Measurements from ENCODE around the gene AP2M1. TPM values are rescaled to one million over a fixed set of nuclear protein-coding genes. Genes with fewer than 3 reads are reported as not detected.
A peak's percentile ranks its signal among the peaks of the same experiment; 100 is the strongest.

AP2M1 gene
- total and polyA plus RNA-seq, 2 of the 13 experiments (the other 11 are each of a cell fraction or from before 2014, with no cell fraction given) = 126 to 146 TPM

DNA sequence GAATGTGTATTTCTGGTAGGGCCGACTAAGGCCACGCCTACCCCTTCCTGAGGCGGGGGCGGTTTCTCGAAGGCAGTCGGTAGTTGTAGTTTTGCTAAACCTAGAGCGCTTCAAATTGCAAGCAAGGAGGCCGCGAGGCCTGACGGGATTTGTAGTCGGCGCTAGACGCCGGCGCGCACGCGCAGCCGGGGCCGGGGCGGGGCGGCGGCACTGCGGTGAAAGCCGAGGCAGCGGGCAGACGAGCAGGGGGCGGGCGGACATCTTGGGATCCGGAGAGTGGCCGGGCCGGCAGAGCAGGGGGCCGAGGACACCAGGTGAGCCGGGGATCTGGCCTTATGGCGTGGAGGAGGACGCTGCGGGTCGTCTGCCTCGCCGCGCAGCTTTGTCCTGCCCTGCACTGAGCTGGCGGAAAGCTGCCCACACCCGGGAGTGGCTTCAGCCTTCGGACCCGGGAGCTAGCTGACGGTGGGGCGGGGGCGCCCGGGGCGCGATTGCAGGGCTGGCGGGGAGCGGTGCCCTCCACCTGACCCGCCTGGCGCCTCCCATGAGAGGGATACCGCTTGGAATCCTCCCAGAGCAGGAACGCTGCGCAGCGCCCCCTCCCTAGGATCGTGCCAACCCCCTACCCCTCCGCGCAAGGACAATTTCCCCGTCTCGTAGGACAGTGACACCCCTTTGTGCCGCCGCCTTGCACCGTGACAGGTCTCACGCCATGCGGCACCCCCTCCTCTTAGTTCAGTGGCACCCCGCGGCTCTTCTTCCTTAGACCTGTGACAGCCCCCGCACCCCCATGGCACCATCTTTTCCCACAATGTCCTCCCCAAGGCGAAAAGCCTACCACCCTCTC lies at the start of gene AP2M1 (continued):
- TF ChIP-seq ZNF253 (CRISPR knock-in tag; IDR thresholded peaks at IDR 0.05; ENCODE audit: borderline replicate concordance) (no peak), CREM (IDR thresholded peaks at IDR 0.05) (peak; percentile 98), CREM (CRISPR knock-in tag; IDR thresholded peaks at IDR 0.05) (no peak), ZNF670 (CRISPR knock-in tag; IDR thresholded peaks at IDR 0.05; ENCODE audit: borderline replicate concordance) (no peak; the same call in 1 of the 2 replicates), NCOA2 (CRISPR knock-in tag; IDR thresholded peaks at IDR 0.05) (no peak), ONECUT2 (CRISPR knock-in tag; IDR thresholded peaks at IDR 0.05) (no peak), SOX13 (IDR thresholded peaks at IDR 0.05) (no peak), SOX13 (CRISPR knock-in tag; conservative IDR thresholded peaks at IDR 0.05 in 1 of 2, IDR thresholded peaks at IDR 0.05 in 1 of 2) (no peak; a peak in 1 of 4 replicates), NFE2 (CRISPR knock-in tag; IDR thresholded peaks at IDR 0.05) (no peak), ZNF766 (CRISPR knock-in tag; IDR thresholded peaks at IDR 0.05; ENCODE audit: borderline replicate concordance) (no peak), CEBPB (IDR thresholded peaks at IDR 0.05; ENCODE audit: borderline replicate concordance, low read depth, low read length) (no peak), CREB1 (IDR thresholded peaks at IDR 0.05) (no peak), CREB1 (CRISPR knock-in tag; IDR thresholded peaks at IDR 0.05) (peak; percentile 78; the same call in 1 of the 2 replicates), FOXK2 (IDR thresholded peaks at IDR 0.05) (no peak), PCBP2 (optimal IDR thresholded peaks at IDR 0.05; ENCODE audit: low read depth, low read length, poor library complexity, severe bottlenecking) (no peak), ZNF644 (CRISPR knock-in tag; IDR thresholded peaks at IDR 0.05; ENCODE audit: low read depth) (no peak), TSC22D2 (CRISPR knock-in tag; IDR thresholded peaks at IDR 0.05; ENCODE audit: borderline replicate concordance) (peak; percentile 50; the same call in 1 of the 2 replicates), FOXA1 (IDR thresholded peaks at IDR 0.05) (no peak), FOXA1 (CRISPR knock-in tag; IDR thresholded peaks at IDR 0.05) (no peak), ZNF556 (CRISPR knock-in tag; IDR thresholded peaks at IDR 0.05; ENCODE audit: borderline replicate concordance) (no peak), ZNF17 (CRISPR knock-in tag; IDR thresholded peaks at IDR 0.05) (no peak), ZSCAN9 (CRISPR knock-in tag; IDR thresholded peaks at IDR 0.05; ENCODE audit: borderline replicate concordance) (no peak), ZNF563 (CRISPR knock-in tag; IDR thresholded peaks at IDR 0.05) (0 out of 2 replicates have a peak, but pooled peaks have one; percentile 43)
- TF ChIP-seq, protein P1, sequence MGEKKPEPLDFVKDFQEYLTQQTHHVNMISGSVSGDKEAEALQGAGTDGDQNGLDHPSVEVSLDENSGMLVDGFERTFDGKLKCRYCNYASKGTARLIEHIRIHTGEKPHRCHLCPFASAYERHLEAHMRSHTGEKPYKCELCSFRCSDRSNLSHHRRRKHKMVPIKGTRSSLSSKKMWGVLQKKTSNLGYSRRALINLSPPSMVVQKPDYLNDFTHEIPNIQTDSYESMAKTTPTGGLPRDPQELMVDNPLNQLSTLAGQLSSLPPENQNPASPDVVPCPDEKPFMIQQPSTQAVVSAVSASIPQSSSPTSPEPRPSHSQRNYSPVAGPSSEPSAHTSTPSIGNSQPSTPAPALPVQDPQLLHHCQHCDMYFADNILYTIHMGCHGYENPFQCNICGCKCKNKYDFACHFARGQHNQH (CRISPR knock-in tag; IDR thresholded peaks at IDR 0.05) = peak; percentile 39; the same call in 1 of the 2 replicates
- TF ChIP-seq, protein P2, sequence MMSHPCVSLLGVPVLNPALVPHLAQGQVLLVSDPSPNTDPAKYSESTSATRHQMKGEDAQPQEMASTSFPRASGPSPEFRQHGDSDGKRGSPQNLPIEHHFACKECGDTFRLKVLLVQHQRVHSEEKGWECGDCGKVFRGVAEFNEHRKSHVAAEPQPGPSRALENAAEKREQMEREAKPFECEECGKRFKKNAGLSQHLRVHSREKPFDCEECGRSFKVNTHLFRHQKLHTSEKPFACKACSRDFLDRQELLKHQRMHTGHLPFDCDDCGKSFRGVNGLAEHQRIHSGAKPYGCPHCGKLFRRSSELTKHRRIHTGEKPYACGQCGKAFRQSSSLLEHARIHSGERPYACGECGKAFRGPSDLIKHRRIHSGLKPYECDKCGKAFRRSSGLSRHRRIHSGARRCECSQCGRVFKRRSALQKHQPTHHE (CRISPR knock-in tag; IDR thresholded peaks at IDR 0.05; ENCODE audit: borderline replicate concordance) = 0 out of 2 replicates have a peak, but pooled peaks have one; percentile 33
- TF ChIP-seq, protein P3, sequence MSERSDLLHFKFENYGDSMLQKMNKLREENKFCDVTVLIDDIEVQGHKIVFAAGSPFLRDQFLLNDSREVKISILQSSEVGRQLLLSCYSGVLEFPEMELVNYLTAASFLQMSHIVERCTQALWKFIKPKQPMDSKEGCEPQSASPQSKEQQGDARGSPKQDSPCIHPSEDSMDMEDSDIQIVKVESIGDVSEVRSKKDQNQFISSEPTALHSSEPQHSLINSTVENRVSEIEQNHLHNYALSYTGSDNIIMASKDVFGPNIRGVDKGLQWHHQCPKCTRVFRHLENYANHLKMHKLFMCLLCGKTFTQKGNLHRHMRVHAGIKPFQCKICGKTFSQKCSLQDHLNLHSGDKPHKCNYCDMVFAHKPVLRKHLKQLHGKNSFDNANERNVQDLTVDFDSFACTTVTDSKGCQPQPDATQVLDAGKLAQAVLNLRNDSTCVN (CRISPR knock-in tag; IDR thresholded peaks at IDR 0.05; ENCODE audit: borderline replicate concordance) = no peak
- TF ChIP-seq, protein P4, sequence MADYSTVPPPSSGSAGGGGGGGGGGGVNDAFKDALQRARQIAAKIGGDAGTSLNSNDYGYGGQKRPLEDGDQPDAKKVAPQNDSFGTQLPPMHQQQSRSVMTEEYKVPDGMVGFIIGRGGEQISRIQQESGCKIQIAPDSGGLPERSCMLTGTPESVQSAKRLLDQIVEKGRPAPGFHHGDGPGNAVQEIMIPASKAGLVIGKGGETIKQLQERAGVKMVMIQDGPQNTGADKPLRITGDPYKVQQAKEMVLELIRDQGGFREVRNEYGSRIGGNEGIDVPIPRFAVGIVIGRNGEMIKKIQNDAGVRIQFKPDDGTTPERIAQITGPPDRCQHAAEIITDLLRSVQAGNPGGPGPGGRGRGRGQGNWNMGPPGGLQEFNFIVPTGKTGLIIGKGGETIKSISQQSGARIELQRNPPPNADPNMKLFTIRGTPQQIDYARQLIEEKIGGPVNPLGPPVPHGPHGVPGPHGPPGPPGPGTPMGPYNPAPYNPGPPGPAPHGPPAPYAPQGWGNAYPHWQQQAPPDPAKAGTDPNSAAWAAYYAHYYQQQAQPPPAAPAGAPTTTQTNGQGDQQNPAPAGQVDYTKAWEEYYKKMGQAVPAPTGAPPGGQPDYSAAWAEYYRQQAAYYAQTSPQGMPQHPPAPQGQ (CRISPR knock-in tag; IDR thresholded peaks at IDR 0.05; ENCODE audit: borderline replicate concordance) = no peak
